GM12878 (cell line): ENCODE data around the gene POLA1. TPM values are rescaled to one million over a fixed set of nuclear protein-coding genes. Genes with fewer than 3 reads are reported as not detected.

Source experiments
- ATAC-seq: fragments of 200-7000 bp; cut with Tn5 transposase; 3 replicates; pipeline ENCODE4 v1.9.1; 2020; ENCODE audit warnings: mild to moderate bottlenecking, moderate library complexity
- BruUV-seq: library from RNA; stranded (reverse); fragments of 400-500 nt; replicated peaks from 2 replicates; lab custom pipeline; 2021; lab: Mats Ljungman, UMichigan
- CTCF ChIA-PET: fragments of 300-600 bp; sonication (Branson Sonifier 250); formaldehyde crosslinking; extraction: SDS; loops from one replicate; lab custom pipeline; 2021; ENCODE audit warnings: inconsistent platforms; lab: Yijun Ruan, JAX
- POLR2A ChIA-PET: fragments of 350-600 bp; formaldehyde crosslinking; extraction: SDS; loops from one replicate; lab custom pipeline; 2021; ENCODE audit warnings: inconsistent platforms; lab: Charles Lee
- RAD21 ChIA-PET: fragments of 300-600 bp; sonication (Branson Sonifier 250); formaldehyde crosslinking; loops from one replicate; lab custom pipeline; 2023; ENCODE audit warnings: antibody characterized with exemption; ENCODE audit not compliant: unreplicated experiment; lab: Charles Lee
- SMC1A ChIA-PET: fragments of 300-600 bp; sonication (Branson Sonifier 250); formaldehyde crosslinking; loops from one replicate; lab custom pipeline; 2023; ENCODE audit not compliant: unreplicated experiment, uncharacterized antibody; lab: Charles Lee
- DNase-seq: peaks from one replicate; pipeline ENCODE4 v3.0.0-alpha.2; 2011; ENCODE audit warnings: low read depth, low spot score
- FAIRE-seq: peaks from 3 replicates; lab custom pipeline; 2011; peaks lifted over from hg19 to GRCh38; lab: Jason Lieb, UNC
- H2AFZ ChIP-seq: 2 replicates; pipeline ENCODE4 v1.6.0; 2011; ENCODE audit warnings: low read depth, low read length, control low read depth; ENCODE audit not compliant: control insufficient read depth
- H3K27ac ChIP-seq: 2 replicates; pipeline ENCODE4 v1.5.1; 2011; ENCODE audit warnings: control low read depth; ENCODE audit not compliant: control insufficient read depth, insufficient read depth
- H3K27me3 ChIP-seq, 2 experiments: replicated peaks in 1 of 2; 2 replicates each; pipeline versions ENCODE4 v1.6.0 to v1.6.1; 2011; ENCODE audit warnings: low read length in 1 of 2; ENCODE audit not compliant: control insufficient read depth in 2 of 2, insufficient read depth in 2 of 2
- H3K36me3 ChIP-seq, 2 experiments: 2 replicates each; pipeline ENCODE4 v1.5.1; 2011; ENCODE audit warnings: low read length in 1 of 2; ENCODE audit not compliant: control insufficient read depth in 2 of 2, insufficient read depth in 2 of 2
- H3K4me1 ChIP-seq: 2 replicates; pipeline ENCODE4 v1.6.1; 2011; ENCODE audit warnings: mild to moderate bottlenecking, low read length, moderate library complexity, mixed read lengths; ENCODE audit not compliant: control insufficient read depth, insufficient read depth
- H3K4me2 ChIP-seq: 2 replicates; pipeline ENCODE4 v1.6.0; 2011; ENCODE audit warnings: control low read depth; ENCODE audit not compliant: control insufficient read depth, insufficient read depth
- H3K4me3 ChIP-seq: fragments of 200-600 bp; sonication (generic); 2 replicates; pipeline ENCODE4 v1.5.1; 2016
- H3K79me2 ChIP-seq: 2 replicates; pipeline ENCODE4 v1.6.0; 2011; ENCODE audit warnings: low read length; ENCODE audit not compliant: control insufficient read depth, insufficient read depth
- H3K9ac ChIP-seq: 2 replicates; pipeline ENCODE4 v1.8.0; 2011; ENCODE audit warnings: low read length, control low read depth, mixed read lengths; ENCODE audit not compliant: control insufficient read depth, insufficient read depth
- H3K9me3 ChIP-seq: replicated peaks from 3 replicates; pipeline ENCODE4 v1.5.1; 2011; ENCODE audit warnings: mild to moderate bottlenecking, low read length; ENCODE audit not compliant: control insufficient read depth, insufficient read depth
- H4K20me1 ChIP-seq: 2 replicates; pipeline ENCODE4 v1.6.0; 2011; ENCODE audit not compliant: control insufficient read depth, insufficient read depth
- ASH2L ChIP-seq: fragments of 300-600, 200-600 bp; sonication (generic); IDR thresholded peaks from 2 replicates; pipeline ENCODE4 v1.6.1; 2017; ENCODE audit warnings: low read depth, mild to moderate bottlenecking, borderline replicate concordance
- BHLHE40 ChIP-seq, 2 experiments: fragments of 450-650 bp in 1 of 2; IDR thresholded peaks; 2 replicates each; pipeline ENCODE4 v1.6.1; 2011 to 2017; ENCODE audit warnings: low read depth in 2 of 2, borderline replicate concordance in 1 of 2, improper control_type of control experiment in 1 of 2, low read length in 1 of 2, mild to moderate bottlenecking in 1 of 2
- CEBPB ChIP-seq, 2 experiments: fragments of 150-350 bp in 1 of 2; IDR thresholded peaks; 2 replicates each; pipeline ENCODE4 v1.6.1; 2012 to 2014; ENCODE audit warnings: low read depth in 2 of 2, low read length in 2 of 2, borderline replicate concordance in 1 of 2, inconsistent platforms in 1 of 2
- CHD1 ChIP-seq: IDR thresholded peaks from 2 replicates; pipeline ENCODE4 v1.6.1; 2012; ENCODE audit warnings: low read depth, low read length, improper control_type of control experiment
- CHD4 ChIP-seq: fragments of 200-600 bp; sonication (generic); IDR thresholded peaks from 2 replicates; pipeline ENCODE4 v1.6.1; 2016; ENCODE audit warnings: mild to moderate bottlenecking
- ETV6 ChIP-seq, 2 experiments: fragments of 450-650 bp in 1 of 2; IDR thresholded peaks in 1 of 2; conservative IDR thresholded peaks in 1 of 2; 2 replicates each; pipeline ENCODE4 v1.6.1; 2014; ENCODE audit warnings: antibody characterized with exemption in 1 of 2, borderline replicate concordance in 1 of 2, low read depth in 1 of 2, mild to moderate bottlenecking in 1 of 2, moderate library complexity in 1 of 2
- FOS ChIP-seq: IDR thresholded peaks from 3 replicates; pipeline ENCODE4 v1.6.1; 2011; ENCODE audit warnings: borderline replicate concordance; ENCODE audit not compliant: insufficient read length; ENCODE audit errors: extremely low read depth
- FOXM1 ChIP-seq: IDR thresholded peaks from 2 replicates; pipeline ENCODE4 v1.6.1; 2012; ENCODE audit warnings: low read depth, mild to moderate bottlenecking, inconsistent platforms, low read length, moderate library complexity
- HDAC2 ChIP-seq: fragments of 200-600 bp; sonication (generic); IDR thresholded peaks from 2 replicates; pipeline ENCODE4 v1.6.1; 2017
- HDGF ChIP-seq: fragments of 450-650 bp; IDR thresholded peaks from 2 replicates; pipeline ENCODE4 v1.6.1; 2016; ENCODE audit warnings: antibody characterized with exemption
- IKZF2 ChIP-seq, 2 experiments: fragments of 450-650 bp; IDR thresholded peaks; 2 replicates each; pipeline ENCODE4 v1.6.1; 2017; ENCODE audit warnings: mild to moderate bottlenecking in 2 of 2, moderate library complexity in 2 of 2
- MTA3 ChIP-seq: IDR thresholded peaks from 2 replicates; pipeline ENCODE4 v1.6.1; 2012; ENCODE audit warnings: low read length, inconsistent platforms, borderline replicate concordance
- POLR2AphosphoS5 ChIP-seq: IDR thresholded peaks from 2 replicates; pipeline ENCODE4 v1.6.1; 2011; ENCODE audit warnings: mild to moderate bottlenecking, low read length, inconsistent platforms
- RELB ChIP-seq: fragments of 450-650 bp; IDR thresholded peaks from 2 replicates; pipeline ENCODE4 v1.6.1; 2017; ENCODE audit warnings: low read depth, mild to moderate bottlenecking, moderate library complexity
- RFX5 ChIP-seq: IDR thresholded peaks from 2 replicates; pipeline ENCODE4 v1.6.1; 2011; ENCODE audit warnings: low read depth, low read length, improper control_type of control experiment
- SMAD5 ChIP-seq: IDR thresholded peaks from 2 replicates; pipeline ENCODE4 v1.6.1; 2016; ENCODE audit warnings: antibody characterized with exemption, low read depth
- SREBF2 ChIP-seq: IDR thresholded peaks from 2 replicates; pipeline ENCODE4 v1.6.1; 2012; ENCODE audit warnings: mild to moderate bottlenecking, low read length
- USF2 ChIP-seq: IDR thresholded peaks from 2 replicates; pipeline ENCODE4 v1.6.1; 2011; ENCODE audit warnings: low read depth, low read length, improper control_type of control experiment, borderline replicate concordance
- YBX1 ChIP-seq: fragments of 450-650 bp; IDR thresholded peaks from 2 replicates; pipeline ENCODE4 v1.6.1; 2016; ENCODE audit warnings: antibody characterized with exemption
- ZBTB33 ChIP-seq: fragments of 450-650 bp; IDR thresholded peaks from 2 replicates; pipeline ENCODE4 v1.6.1; 2017; ENCODE audit warnings: mild to moderate bottlenecking
- WGBS: methylation state at CpG from one replicate; pipeline ENCODE4 v1.1.6; 2016; ENCODE audit warnings: low lambda C conversion rate; ENCODE audit not compliant: insufficient replicate concordance, insufficient coverage; ENCODE audit errors: missing lambda C conversion rate; 5-methylcytosine and 5-hydroxymethylcytosine counted together
- in situ Hi-C: fragments of 300-500 bp; cut with MboI; formaldehyde crosslinking; loops from 9 replicates; pipeline ENCODE4 v1.14.3; 2018; ENCODE audit warnings: mixed read lengths
- intact Hi-C: fragments of 100-400 bp; cut with micrococcal nuclease; formaldehyde crosslinking; loops from one replicate; pipeline ENCODE4 v1.14.2; 2022; ENCODE audit not compliant: unreplicated experiment
- polyA plus RNA-seq, 11 experiments: library from polyadenylated mRNA; depleted of rRNA in 4 of 11; unstranded in 6 of 11; stranded (reverse) in 5 of 11; fragments of >200 nt; fragmentation: Nextera tagmentation in 4 of 11; fragmentation: Illumina TruSeq in 1 of 11; extraction: Ambion mirVana in 4 of 11; extraction: Trizol in 1 of 11; gene quantifications; 1 replicate in 1 of 11; 2 replicates in 10 of 11; pipeline versions ENCODE4 v1.2.1 to v1.2.3, GENCODE V29; 2011 to 2016; ENCODE audit warnings: inconsistent platforms in 2 of 11, missing spikeins in 2 of 11, low read depth in 1 of 11
- total RNA-seq, 4 experiments: library from RNA; depleted of rRNA in 3 of 4; stranded (reverse); fragments of >200 nt in 3 of 4; fragmentation: Illumina TruSeq in 1 of 4; extraction: Trizol in 1 of 4; gene quantifications; 2 replicates each; pipeline versions ENCODE4 v1.2.1 to v1.2.3, GENCODE V29; 2013 to 2021

The POLA1 gene
- total and polyA plus RNA-seq, 10 of the 15 experiments (the other 5 are each of a cell fraction or from before 2014, with no cell fraction given), result 6.5 to 34.7 (median 24.8) TPM

GRCh38 chrX:24928114-24928513 lies 234.4 kb downstream of the POLA1 start:
- RAD21 ChIA-PET, result no interaction called here

More at GRCh38 chrX:24928114-24928513, 234.4 kb downstream of the POLA1 start:
- no TSS peak for BruUV-seq
- SMC1A ChIA-PET, result no interaction called here
- Histone ChIP-seq H3K79me2 (no peaks in the 10 kb centered on the region), H2AFZ (no peak overlapping the region), H3K9me3 (no peaks in the 10 kb centered on the region), H3K4me2 (no peak overlapping the region), H3K9ac (no peak overlapping the region), H3K27me3 (no peaks in the 10 kb centered on the region), H3K4me1 (no peaks in the 10 kb centered on the region), H4K20me1 (no peaks in the 10 kb centered on the region), H3K27ac (no peak overlapping the region), H3K36me3 (no peaks in the 10 kb centered on the region), H3K4me3 (no peak overlapping the region)
- intact Hi-C loops, result no loop called here
- FAIRE-seq (no peak), ATAC-seq (no peak), DNase-seq (no peak)
- TF ChIP-seq ASH2L (no peak), USF2 (no peak), HDGF (no peak), BHLHE40 (IDR thresholded peaks at IDR 0.05; ENCODE audit: borderline replicate concordance in 1 of 2, low read depth in 2 of 2, low read length in 1 of 2) (no peak), SREBF2 (no peak), IKZF2 (IDR thresholded peaks at IDR 0.05) (no peak), RFX5 (no peak), FOXM1 (no peak), CHD4 (no peak), FOS (no peak), MTA3 (no peak), ZBTB33 (no peak), CHD1 (no peak), YBX1 (no peak), CEBPB (IDR thresholded peaks at IDR 0.05; ENCODE audit: borderline replicate concordance in 1 of 2, low read depth in 2 of 2, low read length in 2 of 2) (no peak), HDAC2 (no peak), ETV6 (conservative IDR thresholded peaks at IDR 0.05 in 1 of 2, IDR thresholded peaks at IDR 0.05 in 1 of 2; ENCODE audit: borderline replicate concordance in 1 of 2, low read depth in 1 of 2) (no peak), RELB (no peak), POLR2AphosphoS5 (no peak), SMAD5 (no peak)
- in situ Hi-C loops, result no loop called here
- POLR2A ChIA-PET, result no interaction called here
- 46% methylated on average over 6 of the region's 6 CpGs for WGBS
- CTCF ChIA-PET, result no interaction called here
